OCI-LY3 (cell line): Measurements from ENCODE around the gene TDRD7.

Source experiments
- CTCF ChIP-seq: fragments of 200-600, 300-600 bp; sonication (generic); IDR thresholded peaks from 2 replicates; pipeline ENCODE4 v1.5.1; 2014; ENCODE audit warnings: antibody characterized with exemption, low read length, low read depth
- EZH2phosphoT487 ChIP-seq: fragments of 200-600 bp; shearing (Covaris generic); IDR thresholded peaks from 2 replicates; pipeline ENCODE4 v1.6.1; 2018; ENCODE audit warnings: antibody characterized with exemption, mixed run types, low read depth

GRCh38 chr9:97367729-97368128, 44.2 kb upstream of the TDRD7 start:
- TF ChIP-seq CTCF (no peak), EZH2phosphoT487 (no peak)
